ENCODE measurements around the gene GLRX2. TPM values are rescaled to one million over a fixed set of nuclear protein-coding genes. Genes with fewer than 3 reads are reported as not detected.
A peak's percentile ranks its signal among the peaks of the same experiment; 100 is the strongest.

The GLRX2 gene
- total and polyA plus RNA-seq, 2 experiments from 2014 or later = 7.7 to 24.9 TPM

DNA sequence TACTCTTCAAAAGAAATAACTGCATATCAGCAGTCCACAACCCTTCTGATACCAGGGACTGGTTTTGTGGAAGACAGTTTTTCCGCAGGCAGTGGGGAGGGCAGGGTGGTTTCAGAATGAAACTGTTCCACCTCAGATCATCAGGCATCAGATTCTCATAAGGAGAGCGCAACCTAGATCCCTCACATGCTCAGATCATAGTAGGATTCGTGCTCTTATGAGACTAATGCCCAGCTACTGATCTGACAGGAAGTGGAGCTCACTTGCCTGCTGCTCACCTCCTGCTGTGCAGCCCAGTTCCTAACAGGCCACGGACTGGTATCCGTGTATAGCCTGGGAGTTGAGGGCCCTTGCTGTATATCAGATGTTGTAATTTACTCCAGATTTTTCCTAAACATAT, 34.3 kb downstream of the GLRX2 start:
- DNase-seq (ENCODE audit: low read depth in 1 of 2, low spot score in 1 of 2) = no peak
- TF ChIP-seq, protein P1, sequence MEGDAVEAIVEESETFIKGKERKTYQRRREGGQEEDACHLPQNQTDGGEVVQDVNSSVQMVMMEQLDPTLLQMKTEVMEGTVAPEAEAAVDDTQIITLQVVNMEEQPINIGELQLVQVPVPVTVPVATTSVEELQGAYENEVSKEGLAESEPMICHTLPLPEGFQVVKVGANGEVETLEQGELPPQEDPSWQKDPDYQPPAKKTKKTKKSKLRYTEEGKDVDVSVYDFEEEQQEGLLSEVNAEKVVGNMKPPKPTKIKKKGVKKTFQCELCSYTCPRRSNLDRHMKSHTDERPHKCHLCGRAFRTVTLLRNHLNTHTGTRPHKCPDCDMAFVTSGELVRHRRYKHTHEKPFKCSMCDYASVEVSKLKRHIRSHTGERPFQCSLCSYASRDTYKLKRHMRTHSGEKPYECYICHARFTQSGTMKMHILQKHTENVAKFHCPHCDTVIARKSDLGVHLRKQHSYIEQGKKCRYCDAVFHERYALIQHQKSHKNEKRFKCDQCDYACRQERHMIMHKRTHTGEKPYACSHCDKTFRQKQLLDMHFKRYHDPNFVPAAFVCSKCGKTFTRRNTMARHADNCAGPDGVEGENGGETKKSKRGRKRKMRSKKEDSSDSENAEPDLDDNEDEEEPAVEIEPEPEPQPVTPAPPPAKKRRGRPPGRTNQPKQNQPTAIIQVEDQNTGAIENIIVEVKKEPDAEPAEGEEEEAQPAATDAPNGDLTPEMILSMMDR (IDR thresholded peaks at IDR 0.05; ENCODE audit: low read depth, low read length) = no peak

DNA sequence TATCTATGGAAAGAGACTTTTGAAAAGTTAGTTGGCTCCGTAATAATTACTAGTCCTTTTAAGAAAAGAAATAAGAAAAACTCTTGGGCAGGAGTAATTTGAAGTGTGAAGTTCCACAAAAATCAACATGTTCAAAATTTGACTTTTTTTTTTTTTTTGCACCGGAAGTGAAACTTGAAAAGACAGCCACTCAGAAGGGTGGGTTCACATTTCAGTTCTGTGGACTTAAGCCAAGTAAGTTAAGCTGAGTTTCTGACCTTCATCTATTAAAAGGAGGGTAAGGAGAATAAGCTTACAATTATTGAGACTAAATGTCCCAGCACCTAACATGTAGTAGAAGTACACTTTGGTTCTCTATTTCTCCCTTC, 34.8 kb downstream of the GLRX2 start:
- H3K4me1 ChIP-seq (ENCODE audit: low read depth) = peaks cover 3% of the 10 kb centered on the region
- DNase-seq (ENCODE audit: low read depth in 1 of 2, low spot score in 1 of 2) = no peak
- H3K4me3 ChIP-seq = no peak overlapping the region
- H3K9me3 ChIP-seq (ENCODE audit: low read depth) = no peaks in the 10 kb centered on the region
- H3K36me3 ChIP-seq = no peaks in the 10 kb centered on the region
- no peaks in the 10 kb centered on the region for H3K27me3 ChIP-seq
- TF ChIP-seq, protein P1 (IDR thresholded peaks at IDR 0.05; ENCODE audit: low read depth, low read length) = no peak
- H3K27ac ChIP-seq = no peak overlapping the region

More for the DNA sequence above, 34.3 kb downstream of the GLRX2 start:
- Histone ChIP-seq H3K9me3 (ENCODE audit: low read depth) (no peaks in the 10 kb centered on the region), H3K36me3 (no peaks in the 10 kb centered on the region), H3K4me3 (no peak overlapping the region), H3K27me3 (no peaks in the 10 kb centered on the region), H3K4me1 (ENCODE audit: low read depth) (peaks cover 3% of the 10 kb centered on the region), H3K27ac (peak overlapping the region; percentile 53)

DNA sequence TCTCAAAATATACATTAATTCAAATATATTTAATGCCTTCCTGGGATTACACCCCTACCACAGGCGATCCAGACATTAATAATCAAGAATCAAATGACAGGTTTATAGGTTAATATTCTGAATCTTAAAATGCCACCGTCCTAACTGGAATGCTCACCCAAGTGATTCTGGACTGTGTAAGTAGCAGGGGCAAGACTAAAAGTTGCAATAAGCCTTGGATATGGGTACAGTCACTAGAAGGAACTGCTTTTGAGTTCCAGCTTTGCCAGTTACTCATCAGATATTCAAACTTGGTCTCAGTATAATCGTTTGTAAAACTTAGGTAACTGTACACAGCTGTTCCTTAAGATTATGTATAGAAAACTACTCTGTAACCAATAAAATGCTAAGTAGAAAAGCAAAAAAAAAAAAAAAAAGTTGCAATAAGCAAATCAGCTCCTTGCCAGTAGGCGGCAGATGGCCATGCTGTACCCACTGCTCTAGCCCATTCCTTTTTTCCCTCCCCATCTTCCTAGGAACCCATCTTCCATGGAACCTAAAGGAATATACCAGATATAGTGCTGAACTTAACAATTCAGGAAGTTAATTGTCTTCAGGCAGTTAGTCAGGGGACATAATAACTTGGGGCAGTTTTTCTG, 35.3 kb downstream of the GLRX2 start:
- TF ChIP-seq, protein P1 (IDR thresholded peaks at IDR 0.05; ENCODE audit: low read depth, low read length) = peak; percentile 30
- peak in 1 of 2 donors; percentile 18 for DNase-seq (ENCODE audit: low read depth in 1 of 2, low spot score in 1 of 2)
- H3K27me3 ChIP-seq = no peaks in the 10 kb centered on the region
- H3K36me3 ChIP-seq = no peaks in the 10 kb centered on the region
- H3K9me3 ChIP-seq (ENCODE audit: low read depth) = no peaks in the 10 kb centered on the region
- no peak overlapping the region for H3K27ac ChIP-seq
- peaks cover 3% of the 10 kb centered on the region for H3K4me1 ChIP-seq (ENCODE audit: low read depth)
- no peak overlapping the region for H3K4me3 ChIP-seq

DNA sequence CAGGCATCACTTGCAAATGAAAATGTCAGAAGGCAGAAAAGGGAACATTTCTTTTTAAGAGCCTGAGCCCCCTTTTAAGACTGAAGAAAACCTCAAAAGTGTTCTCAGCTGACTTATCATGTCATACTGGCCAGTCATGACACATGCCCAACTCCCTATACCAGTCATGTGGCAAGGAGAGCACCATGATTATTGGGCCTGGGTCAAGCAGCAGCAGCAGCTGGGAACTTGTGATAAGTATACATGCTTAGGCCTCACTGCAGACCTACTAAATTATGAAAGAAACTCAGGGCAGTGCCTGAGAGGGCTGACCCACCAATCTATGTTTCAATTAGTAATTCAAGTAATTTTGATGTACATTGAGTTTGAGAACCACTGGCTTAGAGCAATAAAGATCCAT, 37.2 kb downstream of the GLRX2 start:
- no peak for DNase-seq (ENCODE audit: low read depth in 1 of 2, low spot score in 1 of 2)
- Histone ChIP-seq H3K9me3 (ENCODE audit: low read depth) (no peaks in the 10 kb centered on the region), H3K36me3 (no peaks in the 10 kb centered on the region), H3K27me3 (no peaks in the 10 kb centered on the region), H3K4me1 (ENCODE audit: low read depth) (peaks cover 3% of the 10 kb centered on the region), H3K27ac (no peak overlapping the region), H3K4me3 (no peak overlapping the region)
- TF ChIP-seq, protein P1 (IDR thresholded peaks at IDR 0.05; ENCODE audit: low read depth, low read length) = no peak

DNA sequence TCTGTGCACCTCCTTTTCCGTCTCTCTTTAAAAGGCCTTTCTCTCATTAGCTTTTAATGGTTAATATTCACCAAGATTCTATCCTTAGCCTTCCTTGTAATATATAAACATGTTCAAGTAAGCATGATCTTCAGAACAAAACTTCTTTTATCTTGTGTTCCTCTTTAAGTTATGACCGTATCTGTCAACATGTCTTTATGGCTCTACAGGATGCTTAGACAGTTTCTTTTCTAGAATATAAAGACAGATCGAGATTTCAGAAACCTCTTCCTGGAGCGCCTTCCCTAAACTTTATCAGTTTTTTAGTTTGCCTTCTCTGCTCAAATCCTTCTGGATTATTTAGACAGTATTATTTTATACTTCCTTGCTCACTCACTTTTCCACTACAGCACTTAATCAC, 38.6 kb downstream of the GLRX2 start:
- TF ChIP-seq, protein P1 (IDR thresholded peaks at IDR 0.05; ENCODE audit: low read depth, low read length) = no peak
- Histone ChIP-seq H3K27ac (no peak overlapping the region), H3K36me3 (no peaks in the 10 kb centered on the region), H3K9me3 (ENCODE audit: low read depth) (no peaks in the 10 kb centered on the region), H3K4me3 (no peak overlapping the region), H3K4me1 (ENCODE audit: low read depth) (peaks cover 3% of the 10 kb centered on the region), H3K27me3 (no peaks in the 10 kb centered on the region)
- no peak for DNase-seq (ENCODE audit: low read depth in 1 of 2, low spot score in 1 of 2)
